DLD1 (cell line): Measurements from ENCODE around the gene ASB6.
"Not testable (repeated sequence)": the region's sequence is repeated elsewhere in the genome, so short reads cannot be mapped to it uniquely, and the experiment has no call there.

Experiments
- in situ Hi-C: cut with HindIII; loops from 2 replicates; pipeline ENCODE4 v1.10.0; 2017; ENCODE audit warnings: low sequenced_read_pairs

The ASB6 gene

GRCh38 chr9:129592790-129593189 is 49.2 kb downstream of the ASB6 start:
- in situ Hi-C loops: not testable (repeated sequence)

- in situ Hi-C loops: no loop called here
Observed at GRCh38 chr9:129591916-129592315, 50.0 kb downstream of the ASB6 start.

- in situ Hi-C loops: no loop called here
Observed at GRCh38 chr9:129590466-129590865, 51.5 kb downstream of the ASB6 start.

- in situ Hi-C loops: no loop called here
Observed at GRCh38 chr9:129587487-129588262, 54.3 kb downstream of the ASB6 start.

- in situ Hi-C loops: no loop called here
Observed at GRCh38 chr9:129586685-129587084, 55.3 kb downstream of the ASB6 start.

GRCh38 chr9:129586245-129586644 is 55.7 kb downstream of the ASB6 start:
- in situ Hi-C loops: no loop called here

GRCh38 chr9:129585352-129585751 is 56.6 kb downstream of the ASB6 start:
- in situ Hi-C loops: no loop called here
